CD4-positive, alpha-beta T cell treated with Interleukin-21 for 1 hour (primary cell): ENCODE measurements around the gene TBX2.
A peak's percentile ranks its signal among the peaks of the same experiment; 100 is the strongest.
"Not testable (repeated sequence)": the region's sequence is repeated elsewhere in the genome, so short reads cannot be mapped to it uniquely, and the experiment has no call there.

Experiments used
- DNase-seq: peaks from one replicate; pipeline ENCODE4 v3.0.0-alpha.2; 2020

Gene TBX2

DNA sequence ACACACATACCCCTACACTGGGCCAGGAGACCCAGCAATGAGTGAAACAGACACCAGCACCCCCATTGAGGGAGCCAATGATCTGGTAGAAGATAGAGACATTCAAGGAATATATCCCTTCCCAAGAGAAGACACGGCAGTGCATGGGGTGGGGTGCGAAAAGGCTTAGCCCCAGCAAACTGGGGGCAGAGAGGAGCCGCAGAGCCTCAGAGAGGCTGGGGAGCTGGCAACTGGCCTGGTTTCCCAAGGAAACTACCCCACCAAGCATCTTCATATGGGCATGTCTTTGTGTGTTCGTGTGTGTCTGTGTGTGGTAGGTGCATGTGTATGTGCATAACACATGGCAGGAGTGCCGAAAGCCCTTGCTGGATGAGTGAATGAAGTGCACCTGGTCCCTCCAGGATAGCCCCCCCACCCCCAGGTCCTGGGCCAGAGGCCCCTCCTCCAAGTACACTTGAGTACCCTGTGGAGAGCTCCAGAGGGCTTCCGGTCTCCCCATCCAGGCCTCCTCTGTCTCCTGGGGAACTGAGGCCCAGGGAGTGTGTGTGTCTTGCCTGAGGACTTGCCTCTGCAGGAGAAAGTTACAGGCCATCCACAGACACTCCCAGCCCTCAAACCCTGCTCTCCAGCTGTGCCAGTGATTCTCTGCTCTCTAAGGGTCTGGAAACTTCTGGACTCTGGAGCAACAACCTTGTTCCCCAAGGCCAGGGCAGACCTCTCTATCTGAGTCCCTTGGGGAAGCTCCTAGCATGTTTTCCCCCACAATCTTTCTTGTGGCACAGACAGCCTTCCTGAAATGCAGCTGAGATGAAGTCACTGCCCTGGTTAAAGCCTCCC is 15.9 kb downstream of the TBX2 start:
- no peak for DNase-seq

GRCh38 chr17:61416211-61416539 is 16.5 kb downstream of the TBX2 start:
- DNase-seq, result no peak

GRCh38 chr17:61416540-61417363 is 17.1 kb downstream of the TBX2 start:
- DNase-seq, result peak; percentile 57

DNA sequence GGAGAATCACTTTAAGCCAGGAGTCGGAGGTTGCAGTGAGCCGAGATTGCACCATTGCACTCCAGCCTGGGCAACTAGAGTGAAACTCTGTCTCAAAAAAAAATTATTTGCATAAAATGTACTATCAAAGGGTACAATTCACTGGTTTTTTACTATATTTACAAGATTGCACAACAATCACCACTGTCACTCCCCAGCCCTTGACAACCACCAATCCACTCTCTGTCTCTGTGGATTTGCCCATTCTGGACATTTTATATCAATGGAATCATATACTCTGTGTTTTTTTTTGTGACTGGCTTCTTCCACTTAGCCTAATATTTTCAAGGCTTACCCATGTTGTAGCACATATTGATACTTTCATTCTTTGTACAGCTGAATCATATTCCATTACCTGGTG is 18.8 kb downstream of the TBX2 start:
- no peak for DNase-seq

DNA sequence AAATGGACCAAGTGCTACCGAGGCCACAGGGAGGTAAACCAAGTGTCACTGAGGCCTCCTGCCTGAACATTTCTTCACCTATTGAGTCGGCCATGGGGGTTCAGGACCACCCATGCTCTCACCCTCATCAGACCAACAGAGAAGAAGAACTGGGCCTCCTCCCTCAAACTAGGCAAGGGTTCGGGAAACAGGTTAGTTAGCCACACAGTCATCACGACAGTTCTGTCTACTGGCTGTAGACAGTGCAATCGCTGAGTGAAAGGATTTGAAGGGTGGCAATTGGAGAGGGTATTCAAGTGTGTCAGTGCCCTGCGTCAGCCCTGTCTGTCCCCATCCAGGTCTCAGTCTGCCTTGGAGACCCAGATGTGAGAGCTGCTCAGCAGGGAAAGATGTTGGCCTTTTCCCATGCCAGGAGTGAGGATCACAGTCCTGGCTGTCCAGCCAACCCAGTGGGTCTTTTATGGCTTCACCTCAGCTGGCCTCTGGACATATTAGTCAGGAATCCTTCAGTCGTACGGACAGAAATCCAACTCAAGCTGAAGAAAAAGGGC is 19.9 kb downstream of the TBX2 start:
- DNase-seq, result no peak

DNA sequence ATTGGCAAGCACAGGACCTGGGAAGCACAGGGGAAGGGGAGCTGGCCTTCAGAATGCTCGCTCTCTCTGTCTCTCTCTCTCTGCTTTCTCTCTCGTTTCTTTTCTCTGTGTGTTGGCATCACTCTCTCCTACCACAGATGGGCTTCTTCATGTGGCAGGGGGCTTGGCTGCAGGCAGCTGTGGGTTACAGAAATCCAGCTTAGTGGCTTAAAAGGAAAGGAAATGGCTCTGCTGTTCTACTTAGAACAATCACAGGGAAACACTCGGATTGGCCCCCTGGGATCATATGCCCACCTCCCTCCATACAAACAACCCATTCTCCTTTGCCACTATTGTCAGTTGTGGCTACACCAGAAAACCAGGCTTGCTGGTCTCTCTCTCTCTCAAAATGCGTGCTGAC is 20.4 kb downstream of the TBX2 start:
- DNase-seq, result no peak

DNA sequence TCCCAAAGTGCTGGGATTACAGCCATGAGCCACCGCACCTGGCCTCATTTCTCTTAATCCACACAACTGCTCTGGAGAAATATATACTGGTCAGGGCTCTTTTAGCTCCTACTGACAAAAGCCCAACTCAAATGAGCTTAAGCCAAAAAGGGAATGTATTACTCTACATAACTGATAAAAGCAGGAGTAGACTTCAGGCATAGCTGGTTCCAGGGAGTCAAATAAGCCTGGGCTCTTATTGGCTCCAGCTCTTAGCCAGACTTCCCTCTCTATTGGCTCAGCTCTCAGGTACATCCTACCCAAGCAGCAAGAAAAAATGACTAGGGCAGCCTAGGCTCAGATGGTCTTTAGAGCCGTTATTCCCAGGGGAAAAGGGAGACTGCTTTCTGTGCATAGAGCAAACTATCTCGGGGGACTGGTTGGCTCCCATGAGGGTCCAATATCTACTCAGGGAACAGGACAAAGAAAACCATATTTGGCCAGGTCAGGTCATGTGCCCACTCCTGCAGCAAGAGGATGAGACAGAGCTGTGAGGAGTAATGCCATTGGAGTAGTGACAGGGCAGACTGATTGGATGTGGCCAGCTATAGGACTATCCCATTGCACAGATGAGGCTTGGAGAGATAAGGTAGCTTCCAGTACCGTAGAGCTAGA is 21.2 kb downstream of the TBX2 start:
- DNase-seq, result no peak

- DNase-seq, result no peak
Observed at GRCh38 chr17:61421460-61421859, 21.8 kb downstream of the TBX2 start.

- DNase-seq, result no peak
Observed at GRCh38 chr17:61422116-61422799, 22.6 kb downstream of the TBX2 start.

- DNase-seq, result no peak
Observed at GRCh38 chr17:61422869-61423268, 23.2 kb downstream of the TBX2 start.

- DNase-seq, result no peak
Observed at GRCh38 chr17:61423967-61424649, 24.5 kb downstream of the TBX2 start.

DNA sequence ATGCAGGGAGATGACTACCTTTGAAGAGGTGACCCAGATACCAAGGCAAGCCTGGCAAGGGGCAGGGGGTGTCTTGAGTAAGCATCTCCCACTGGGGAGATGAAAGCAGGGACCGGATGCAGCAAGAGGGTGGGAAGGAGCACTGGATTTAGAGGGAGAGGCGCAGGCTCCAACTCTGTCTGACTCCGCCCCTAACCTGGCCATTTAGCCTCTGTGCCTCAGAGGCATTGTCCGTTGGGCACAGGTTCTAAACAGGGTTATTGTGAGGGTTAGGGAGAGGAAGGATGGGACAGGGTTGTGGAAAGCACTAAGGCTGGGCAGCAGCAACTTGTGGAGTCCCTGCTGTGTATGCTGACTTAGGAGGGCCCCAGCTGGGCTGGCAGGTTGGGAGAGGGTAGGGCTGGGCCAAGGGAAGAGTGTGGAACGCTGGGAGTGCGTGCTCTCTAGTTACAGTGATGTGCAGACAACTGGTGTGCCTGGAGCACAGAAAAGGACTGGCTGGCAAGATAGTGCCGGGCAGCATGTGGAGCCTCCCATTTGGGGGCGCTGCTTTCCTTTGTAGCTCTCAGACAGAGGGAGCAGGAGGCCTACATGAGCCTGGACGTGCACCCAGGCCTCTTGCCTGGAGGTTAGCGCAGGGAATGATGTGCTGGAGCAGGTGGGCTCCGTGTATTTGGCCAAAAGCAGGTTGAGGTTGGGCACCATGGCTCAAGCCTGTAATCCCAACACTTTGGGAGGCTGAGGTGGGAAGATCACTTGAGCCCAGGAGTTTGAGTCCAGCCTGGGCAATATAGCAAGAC is 26.2 kb downstream of the TBX2 start:
- DNase-seq, result no peak

- no peak for DNase-seq
Observed at GRCh38 chr17:61426482-61427304, 27.1 kb downstream of the TBX2 start.

- no peak for DNase-seq
Observed at GRCh38 chr17:61427567-61427966, 27.9 kb downstream of the TBX2 start.

GRCh38 chr17:61429274-61429673 is 29.6 kb downstream of the TBX2 start:
- DNase-seq, result no peak

- DNase-seq, result not testable (repeated sequence)
Observed at GRCh38 chr17:61429831-61430230, 30.2 kb downstream of the TBX2 start.

DNA sequence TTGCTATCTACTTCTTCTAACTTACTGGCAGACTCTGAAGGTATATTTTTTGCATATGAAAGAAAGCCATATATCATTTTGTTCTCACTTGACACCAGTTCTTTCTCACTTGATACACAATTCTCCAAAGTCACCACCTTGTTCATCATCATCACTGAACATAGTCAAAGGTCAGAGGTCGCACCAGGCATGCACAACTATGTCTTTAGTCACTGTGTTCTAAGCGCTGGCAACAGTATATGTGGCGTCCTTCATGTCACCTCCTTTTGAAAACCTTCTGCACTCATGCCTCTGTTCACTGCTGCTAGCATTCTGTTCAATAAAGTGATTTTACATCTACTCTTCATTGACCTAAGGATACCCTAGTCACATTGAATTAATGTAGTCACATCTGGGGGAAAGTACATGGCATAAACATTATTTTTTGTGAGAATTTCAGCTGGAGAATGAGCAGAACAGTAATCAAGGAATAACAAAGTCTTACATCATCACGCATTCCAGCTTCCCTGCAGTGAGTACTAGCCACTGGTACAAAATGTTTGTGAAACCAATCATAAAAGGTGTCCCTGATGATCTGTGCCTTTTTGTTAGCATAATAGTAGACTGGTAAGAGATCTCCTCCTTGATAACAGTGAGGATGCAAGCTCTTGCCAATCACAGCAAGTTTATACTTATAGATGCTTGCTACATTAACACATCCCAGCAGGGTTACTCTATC is 32.1 kb downstream of the TBX2 start:
- no peak for DNase-seq

DNA sequence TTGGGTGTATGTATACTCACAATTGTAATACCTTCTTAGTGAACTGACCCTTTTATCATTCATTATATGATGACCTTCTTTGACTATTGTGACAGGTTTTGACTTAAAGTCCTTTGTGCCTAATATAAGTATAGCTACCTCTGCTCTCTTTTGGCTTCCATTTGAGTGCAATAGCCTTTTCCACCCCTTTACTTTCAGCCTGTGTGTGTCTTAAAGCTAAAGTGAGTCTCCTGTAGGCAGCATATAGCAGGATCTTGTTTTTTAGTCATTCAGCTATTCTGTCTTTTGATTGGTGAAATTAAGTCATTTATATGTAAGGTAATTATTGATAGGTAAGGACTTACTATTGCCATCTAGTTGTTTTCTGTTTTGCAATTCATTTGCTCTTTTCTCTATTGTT is 36.6 kb downstream of the TBX2 start:
- DNase-seq, result no peak

DNA sequence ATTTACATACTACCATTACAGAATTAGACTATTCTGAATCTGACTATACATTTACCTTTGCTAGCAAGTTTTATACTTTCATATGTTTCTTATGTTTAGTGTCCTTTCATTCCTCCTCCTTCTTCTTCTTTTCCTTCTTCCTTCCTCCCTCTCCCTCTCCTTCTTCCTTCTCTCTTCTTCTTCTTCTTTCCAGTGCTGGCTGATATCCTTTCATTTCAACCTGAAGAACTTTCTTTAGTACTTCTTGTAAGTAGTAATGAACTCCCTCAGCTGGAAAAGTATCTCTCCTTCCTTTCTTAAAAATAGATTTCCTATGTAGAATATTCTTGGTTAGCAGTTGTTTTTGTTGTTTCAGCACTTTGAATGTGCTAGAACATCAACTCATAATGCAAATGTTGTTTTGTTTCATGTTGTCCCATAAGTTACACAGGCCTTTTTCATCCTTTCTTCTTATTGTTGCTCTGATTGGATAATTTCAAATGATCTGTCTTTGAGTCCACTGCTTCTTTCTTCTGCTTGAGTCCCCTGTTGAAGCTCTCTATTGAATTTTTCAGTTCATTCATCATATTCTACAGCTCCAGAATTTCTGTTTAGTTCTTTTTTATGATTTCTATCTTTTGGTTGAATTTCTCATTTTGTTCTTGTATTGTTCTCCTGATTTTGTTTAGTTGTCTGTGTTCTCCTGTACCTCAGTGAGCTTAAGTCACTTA is 37.5 kb downstream of the TBX2 start:
- DNase-seq, result no peak
